ENCODE measurements around the gene GM2A.

GM2A gene

DNA sequence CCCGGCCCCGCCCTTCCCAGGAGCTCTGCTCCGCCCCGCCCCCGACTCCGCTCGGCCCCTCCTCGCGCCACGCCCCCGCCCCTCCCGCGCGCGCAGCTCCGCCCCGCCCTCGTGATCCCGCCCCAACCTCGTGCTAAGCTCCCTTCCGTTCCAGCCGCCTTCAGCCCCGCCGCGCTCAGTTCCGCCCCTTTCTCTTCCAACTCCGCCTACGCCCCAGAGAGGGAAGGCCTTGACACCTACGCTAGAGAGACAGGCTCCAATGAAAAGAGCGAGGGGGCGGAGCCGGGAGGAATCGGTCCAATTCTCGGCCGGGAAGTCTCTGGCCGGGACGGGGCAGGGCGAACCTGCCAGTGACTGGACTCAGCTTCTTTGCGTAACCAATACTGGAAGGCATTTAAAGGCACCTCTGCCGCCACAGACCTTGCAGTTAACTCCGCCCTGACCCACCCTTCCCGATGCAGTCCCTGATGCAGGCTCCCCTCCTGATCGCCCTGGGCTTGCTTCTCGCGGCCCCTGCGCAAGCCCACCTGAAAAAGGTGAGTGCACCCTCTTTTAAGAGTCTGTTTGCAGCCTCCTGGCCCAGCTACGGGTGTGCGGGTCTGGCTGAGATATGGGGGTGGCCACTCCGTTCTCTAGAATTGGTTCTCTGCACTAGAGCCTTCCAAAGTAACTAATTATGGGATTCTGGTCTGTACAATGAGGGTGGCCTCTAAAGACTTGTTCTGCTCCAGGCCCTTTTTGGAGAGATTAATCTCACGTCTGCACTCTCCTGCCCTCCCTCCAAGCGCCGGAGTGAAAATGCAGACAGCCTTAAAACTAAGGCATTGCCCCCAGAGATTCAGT is at the start of gene GM2A:
GM2A (plus strand) TSS at position 424 of the 843 bp plus-strand sequence; CDS start at position 456, 32 bp downstream.
- Histone ChIP-seq H3K4me1 (ENCODE audit: control insufficient read depth in 1 of 2, insufficient read depth in 2 of 2, low read length in 2 of 2) (peaks cover 6 to 19% of the 10 kb centered on the region in 2 donors), H3K4me3 (ENCODE audit: low read depth in 1 of 2, low read length in 2 of 2) (peak within 1 kb of the TSS; percentile 70 to 81), H3K36me3 (ENCODE audit: control insufficient read depth in 1 of 2, insufficient read depth in 2 of 2, low read length in 2 of 2) (no peaks in the 10 kb centered on the region), H3K27ac (ENCODE audit: low read length) (peak within 1 kb of the TSS; percentile 70), H3K27me3 (ENCODE audit: low read depth, low read length) (no peaks in the 10 kb centered on the region), H3K9me3 (ENCODE audit: control insufficient read depth in 1 of 2, low read length in 2 of 2) (no peaks in the 10 kb centered on the region)

DNA sequence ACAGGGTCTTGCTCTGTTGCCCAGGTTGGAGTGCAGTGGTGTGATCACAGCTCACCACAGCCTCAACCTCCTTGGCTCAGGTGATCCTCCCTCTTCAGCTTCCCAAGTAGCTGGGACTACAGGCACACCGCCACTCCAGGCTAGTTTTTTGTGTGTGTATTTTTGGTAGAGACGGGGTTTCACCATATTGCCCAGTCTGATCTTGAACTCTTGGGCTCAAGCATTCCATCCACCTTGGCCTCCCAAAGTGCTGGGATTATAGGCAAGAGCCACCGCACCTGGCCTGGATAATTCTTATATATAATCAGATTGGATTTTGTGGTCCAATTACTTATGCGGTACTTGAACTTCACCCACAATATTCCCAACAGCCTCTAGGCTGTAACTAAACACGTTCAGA is 48.9 kb upstream of the GM2A start:
- Histone ChIP-seq H3K4me3 (ENCODE audit: low read depth in 1 of 2, low read length in 2 of 2) (no peak overlapping the region), H3K9me3 (ENCODE audit: control insufficient read depth in 1 of 2, low read length in 2 of 2) (no peaks in the 10 kb centered on the region), H3K4me1 (ENCODE audit: control insufficient read depth in 1 of 2, insufficient read depth in 2 of 2, low read length in 2 of 2) (peaks cover 4 to 8% of the 10 kb centered on the region in 2 donors), H3K27me3 (ENCODE audit: low read depth, low read length) (no peaks in the 10 kb centered on the region), H3K36me3 (ENCODE audit: control insufficient read depth in 1 of 2, insufficient read depth in 2 of 2, low read length in 2 of 2) (peaks cover 16 to 21% of the 10 kb centered on the region in 2 donors), H3K27ac (ENCODE audit: low read length) (no peak overlapping the region)

DNA sequence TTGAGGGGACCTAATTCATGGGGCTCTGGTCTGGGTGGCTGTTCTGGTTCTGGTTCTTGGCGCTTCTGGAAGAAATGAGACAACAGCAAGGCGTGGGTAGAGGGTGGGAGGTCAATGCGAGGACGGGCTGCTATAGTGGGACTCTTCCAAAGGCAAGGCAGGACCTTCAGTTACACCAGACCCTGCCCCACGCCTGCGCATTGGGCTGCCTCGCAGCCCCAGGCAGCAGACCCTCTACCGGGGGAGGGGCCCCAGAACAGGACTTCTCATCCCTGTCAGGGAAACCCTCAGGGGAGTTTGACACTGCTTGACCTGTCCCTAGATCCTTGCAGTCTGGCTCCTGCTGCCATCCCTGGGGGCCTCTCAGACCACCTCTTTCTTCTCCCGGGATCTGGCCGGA is 47.6 kb upstream of the GM2A start:
- Histone ChIP-seq H3K27ac (ENCODE audit: low read length) (no peak overlapping the region), H3K36me3 (ENCODE audit: control insufficient read depth in 1 of 2, insufficient read depth in 2 of 2, low read length in 2 of 2) (peaks cover 7 to 12% of the 10 kb centered on the region in 2 donors), H3K4me1 (ENCODE audit: control insufficient read depth in 1 of 2, insufficient read depth in 2 of 2, low read length in 2 of 2) (peaks cover 4 to 15% of the 10 kb centered on the region in 2 donors), H3K27me3 (ENCODE audit: low read depth, low read length) (no peaks in the 10 kb centered on the region), H3K9me3 (ENCODE audit: control insufficient read depth in 1 of 2, low read length in 2 of 2) (no peaks in the 10 kb centered on the region), H3K4me3 (ENCODE audit: low read depth in 1 of 2, low read length in 2 of 2) (no peak overlapping the region)

DNA sequence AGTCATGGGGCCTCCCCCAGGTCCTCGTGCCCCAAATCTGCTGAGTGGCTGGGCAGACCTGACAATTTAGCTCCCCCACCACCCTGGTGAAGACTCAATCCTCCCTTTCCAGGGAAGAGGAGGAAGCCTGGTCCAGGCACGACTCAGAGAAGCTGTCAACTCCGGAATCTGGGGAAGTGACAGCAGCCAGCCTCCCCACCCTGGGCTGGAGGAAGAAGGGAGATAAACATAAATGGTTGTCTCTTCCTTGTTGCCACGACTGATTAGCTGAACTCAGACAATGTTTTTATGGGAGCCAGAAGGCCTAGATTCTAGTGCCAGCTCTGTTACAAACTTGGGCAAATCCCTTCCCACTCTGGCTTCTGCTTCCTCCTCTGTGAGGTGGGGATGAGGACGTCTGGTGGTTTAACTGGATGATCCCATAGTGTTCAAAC is 44.5 kb upstream of the GM2A start:
- peaks cover 2 to 20% of the 10 kb centered on the region in 2 donors for H3K4me1 ChIP-seq (ENCODE audit: control insufficient read depth in 1 of 2, insufficient read depth in 2 of 2, low read length in 2 of 2)
- no peaks in the 10 kb centered on the region for H3K9me3 ChIP-seq (ENCODE audit: control insufficient read depth in 1 of 2, low read length in 2 of 2)
- H3K27ac ChIP-seq (ENCODE audit: low read length), result peak overlapping the region; percentile 68
- no peaks in the 10 kb centered on the region for H3K36me3 ChIP-seq (ENCODE audit: control insufficient read depth in 1 of 2, insufficient read depth in 2 of 2, low read length in 2 of 2)
- H3K27me3 ChIP-seq (ENCODE audit: low read depth, low read length), result no peaks in the 10 kb centered on the region
- no peak overlapping the region for H3K4me3 ChIP-seq (ENCODE audit: low read depth in 1 of 2, low read length in 2 of 2)

DNA sequence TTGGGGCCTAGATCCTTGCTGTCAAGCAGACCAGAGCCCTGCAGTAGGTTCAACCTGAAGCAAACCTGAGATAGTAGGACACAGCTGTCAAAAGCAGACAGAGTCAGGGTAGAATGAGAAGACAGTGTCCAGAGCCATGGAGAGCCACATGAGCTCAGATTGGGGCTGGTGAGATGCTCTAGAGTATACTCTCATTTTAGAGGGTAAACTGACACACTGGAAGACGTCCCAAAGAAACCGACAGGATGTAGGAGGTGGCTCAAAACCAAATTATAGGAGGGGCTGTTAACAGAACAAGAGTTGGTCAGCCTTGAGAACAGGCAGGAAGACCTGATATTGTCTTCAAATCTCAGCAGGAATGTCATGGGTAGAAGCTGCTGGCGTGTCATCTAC is 40.6 kb upstream of the GM2A start:
- H3K4me1 ChIP-seq (ENCODE audit: control insufficient read depth in 1 of 2, insufficient read depth in 2 of 2, low read length in 2 of 2), result peaks cover 27 to 50% of the 10 kb centered on the region in 2 donors

DNA sequence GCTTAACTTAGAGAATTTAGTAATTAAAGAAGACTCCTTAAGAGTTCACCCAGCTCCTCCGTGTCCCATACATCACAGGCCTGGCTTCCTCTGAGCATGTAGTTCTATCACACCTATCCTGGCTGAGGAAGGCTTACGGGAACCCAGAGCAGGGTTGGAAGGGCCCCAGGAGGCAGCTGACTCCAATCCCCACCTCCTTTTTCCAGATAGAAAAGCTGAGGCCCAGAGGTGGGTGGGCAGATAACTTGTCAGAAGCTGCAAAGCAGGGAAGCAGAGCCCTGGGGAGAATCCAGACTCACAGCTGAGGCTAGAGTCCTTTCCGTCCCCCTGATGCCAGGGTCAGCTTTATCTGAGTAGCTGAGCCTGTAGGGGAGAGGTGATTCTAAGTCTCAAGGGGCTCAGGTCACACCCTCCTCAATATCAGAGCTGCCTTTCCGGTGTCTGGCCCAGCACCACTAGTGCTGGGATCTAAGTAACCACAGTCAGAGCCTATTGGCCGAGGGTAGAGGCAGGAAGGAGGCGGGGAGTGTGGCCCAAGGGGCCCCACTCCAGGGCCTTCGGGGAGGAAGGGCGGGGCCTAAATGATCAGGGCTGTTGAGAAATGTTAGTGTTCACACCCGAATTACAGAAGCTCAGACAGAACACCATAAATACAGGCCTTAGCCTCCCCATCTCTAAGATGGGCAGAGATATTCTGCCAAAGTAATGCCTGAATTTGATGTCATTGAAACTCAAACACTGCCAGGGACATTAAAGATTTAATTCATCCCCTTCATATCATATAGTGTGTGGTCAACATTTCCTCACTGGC is 39.0 kb upstream of the GM2A start:
- H3K36me3 ChIP-seq (ENCODE audit: control insufficient read depth in 1 of 2, insufficient read depth in 2 of 2, low read length in 2 of 2), result peaks cover 0 to 3% of the 10 kb centered on the region in 2 donors
- peak overlapping the region; percentile 12 to 18 for H3K4me3 ChIP-seq (ENCODE audit: low read depth in 1 of 2, low read length in 2 of 2)
- peak overlapping the region; percentile 81 for H3K27ac ChIP-seq (ENCODE audit: low read length)
- H3K9me3 ChIP-seq (ENCODE audit: control insufficient read depth in 1 of 2, low read length in 2 of 2), result no peaks in the 10 kb centered on the region
- peaks cover 35 to 57% of the 10 kb centered on the region in 2 donors for H3K4me1 ChIP-seq (ENCODE audit: control insufficient read depth in 1 of 2, insufficient read depth in 2 of 2, low read length in 2 of 2)
- H3K27me3 ChIP-seq (ENCODE audit: low read depth, low read length), result no peaks in the 10 kb centered on the region

More for the DNA sequence above, 40.6 kb upstream of the GM2A start:
- Histone ChIP-seq H3K4me3 (ENCODE audit: low read depth in 1 of 2, low read length in 2 of 2) (no peak overlapping the region), H3K36me3 (ENCODE audit: control insufficient read depth in 1 of 2, insufficient read depth in 2 of 2, low read length in 2 of 2) (no peaks in the 10 kb centered on the region), H3K27ac (ENCODE audit: low read length) (peak overlapping the region; percentile 46), H3K27me3 (ENCODE audit: low read depth, low read length) (no peaks in the 10 kb centered on the region), H3K9me3 (ENCODE audit: control insufficient read depth in 1 of 2, low read length in 2 of 2) (no peaks in the 10 kb centered on the region)

DNA sequence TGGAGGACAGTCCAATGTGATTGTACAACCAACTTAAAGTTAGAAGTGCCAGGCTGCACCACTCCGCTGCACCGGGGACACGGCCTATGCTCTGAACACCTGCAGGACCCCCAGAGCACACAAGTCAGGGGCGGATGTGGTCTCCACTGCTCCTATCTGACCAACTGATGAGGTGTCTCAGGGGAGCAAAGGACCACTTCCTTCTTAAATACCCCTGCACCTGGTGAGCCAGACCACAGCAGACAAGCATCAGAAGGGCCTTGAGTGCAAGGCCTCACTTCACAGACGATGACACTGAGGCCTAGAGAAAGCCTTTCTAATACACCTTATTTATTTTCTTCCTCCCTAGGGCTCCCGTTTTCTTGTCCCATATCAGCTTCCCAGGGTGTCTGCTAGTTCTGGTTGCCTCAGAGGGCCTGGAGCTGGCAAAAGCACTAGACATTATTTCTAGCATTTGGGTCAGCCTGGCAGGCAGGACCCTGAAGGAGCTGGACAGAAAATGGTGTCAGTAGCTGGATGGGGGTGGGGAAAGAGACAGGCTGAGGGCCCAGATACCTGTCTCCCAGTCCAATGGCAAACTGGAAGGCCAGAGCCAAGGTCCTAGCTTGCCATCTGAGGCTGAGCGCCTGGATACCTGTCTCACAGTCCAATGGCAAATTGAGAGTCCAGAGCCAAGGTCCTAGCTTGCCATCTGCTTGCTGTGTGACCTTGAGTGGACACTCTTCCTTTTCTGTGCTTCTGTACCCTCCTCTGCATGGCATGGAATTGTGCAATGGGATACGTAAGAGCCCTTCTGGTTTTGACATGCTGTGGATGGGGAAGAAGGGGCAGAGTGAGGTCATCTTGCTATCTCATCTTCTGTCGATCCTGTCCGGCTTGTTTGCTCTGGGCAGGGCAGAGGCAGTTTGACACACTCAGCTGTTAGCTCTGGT is 38.1 kb upstream of the GM2A start:
- H3K36me3 ChIP-seq (ENCODE audit: control insufficient read depth in 1 of 2, insufficient read depth in 2 of 2, low read length in 2 of 2), result peaks cover 0 to 3% of the 10 kb centered on the region in 2 donors
- peak overlapping the region; percentile 1 to 11 for H3K4me3 ChIP-seq (ENCODE audit: low read depth in 1 of 2, low read length in 2 of 2)
- peaks cover 35 to 59% of the 10 kb centered on the region in 2 donors for H3K4me1 ChIP-seq (ENCODE audit: control insufficient read depth in 1 of 2, insufficient read depth in 2 of 2, low read length in 2 of 2)
- no peaks in the 10 kb centered on the region for H3K27me3 ChIP-seq (ENCODE audit: low read depth, low read length)
- H3K27ac ChIP-seq (ENCODE audit: low read length), result peak overlapping the region; percentile 81
- no peaks in the 10 kb centered on the region for H3K9me3 ChIP-seq (ENCODE audit: control insufficient read depth in 1 of 2, low read length in 2 of 2)

DNA sequence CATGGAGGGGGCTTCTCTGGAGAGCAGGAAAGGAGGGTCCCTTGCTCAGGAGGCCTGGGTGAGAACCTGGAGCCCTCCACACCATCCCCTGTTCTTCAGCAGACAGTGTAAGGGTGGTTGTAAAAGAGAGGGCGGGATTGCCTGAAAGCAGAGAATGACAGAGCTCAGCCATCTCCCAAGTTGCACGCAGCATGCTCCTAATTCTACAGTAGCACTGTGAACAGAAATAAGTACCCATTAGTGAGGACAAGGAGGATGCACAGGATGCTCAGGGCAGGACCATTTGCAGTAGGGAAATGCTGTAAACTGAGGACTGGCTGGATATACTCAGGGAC is 37.5 kb upstream of the GM2A start:
- Histone ChIP-seq H3K36me3 (ENCODE audit: control insufficient read depth in 1 of 2, insufficient read depth in 2 of 2, low read length in 2 of 2) (peaks cover 0 to 3% of the 10 kb centered on the region in 2 donors), H3K27me3 (ENCODE audit: low read depth, low read length) (no peaks in the 10 kb centered on the region), H3K9me3 (ENCODE audit: control insufficient read depth in 1 of 2, low read length in 2 of 2) (no peaks in the 10 kb centered on the region), H3K4me1 (ENCODE audit: control insufficient read depth in 1 of 2, insufficient read depth in 2 of 2, low read length in 2 of 2) (peaks cover 35 to 66% of the 10 kb centered on the region in 2 donors), H3K27ac (ENCODE audit: low read length) (peak overlapping the region; percentile 46), H3K4me3 (ENCODE audit: low read depth in 1 of 2, low read length in 2 of 2) (no peak overlapping the region)

DNA sequence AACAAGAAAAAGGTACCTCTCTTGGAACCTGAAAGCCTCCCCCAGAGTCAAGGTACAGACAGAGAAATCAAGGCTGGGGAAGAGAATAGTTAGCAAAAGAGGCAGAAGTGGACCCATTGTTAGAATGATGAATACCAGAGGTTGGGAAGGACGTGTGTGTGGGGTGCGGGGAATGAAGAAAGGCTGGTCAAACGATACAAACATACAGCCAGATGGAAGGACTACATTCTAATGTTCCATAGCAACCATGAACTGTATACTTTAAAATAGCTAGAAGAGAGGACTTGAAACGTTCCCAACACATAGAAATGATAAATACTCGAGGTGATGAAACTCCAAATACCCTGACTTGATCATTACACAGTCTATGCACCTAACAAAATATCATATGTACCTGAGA is 36.2 kb upstream of the GM2A start:
- H3K27ac ChIP-seq (ENCODE audit: low read length), result peak overlapping the region; percentile 23
- no peak overlapping the region for H3K4me3 ChIP-seq (ENCODE audit: low read depth in 1 of 2, low read length in 2 of 2)
- no peaks in the 10 kb centered on the region for H3K27me3 ChIP-seq (ENCODE audit: low read depth, low read length)
- H3K36me3 ChIP-seq (ENCODE audit: control insufficient read depth in 1 of 2, insufficient read depth in 2 of 2, low read length in 2 of 2), result peaks cover 0 to 3% of the 10 kb centered on the region in 2 donors
- H3K9me3 ChIP-seq (ENCODE audit: control insufficient read depth in 1 of 2, low read length in 2 of 2), result no peaks in the 10 kb centered on the region
- peaks cover 42 to 78% of the 10 kb centered on the region in 2 donors for H3K4me1 ChIP-seq (ENCODE audit: control insufficient read depth in 1 of 2, insufficient read depth in 2 of 2, low read length in 2 of 2)

DNA sequence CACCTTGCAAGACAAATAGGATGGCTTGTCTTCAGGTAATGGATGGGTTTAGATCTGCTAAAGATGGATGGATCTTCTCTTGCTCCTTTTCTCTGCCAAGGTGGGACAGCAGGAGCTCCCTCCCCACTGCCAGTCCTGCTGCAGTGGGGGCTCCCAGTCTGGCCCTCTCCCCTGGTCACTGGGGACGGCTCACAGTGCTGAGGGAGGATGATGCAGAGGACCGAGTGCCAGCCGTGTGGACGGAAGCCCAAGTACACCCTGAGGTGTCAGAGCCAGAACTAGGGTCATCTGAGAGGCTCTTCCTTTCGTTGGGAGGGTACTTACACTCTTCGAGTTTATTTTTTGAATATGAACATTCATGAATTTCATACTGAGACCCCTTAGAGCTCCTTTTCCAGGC is 34.8 kb upstream of the GM2A start:
- Histone ChIP-seq H3K36me3 (ENCODE audit: control insufficient read depth in 1 of 2, insufficient read depth in 2 of 2, low read length in 2 of 2) (peaks cover 0 to 3% of the 10 kb centered on the region in 2 donors), H3K4me1 (ENCODE audit: control insufficient read depth in 1 of 2, insufficient read depth in 2 of 2, low read length in 2 of 2) (peaks cover 50 to 87% of the 10 kb centered on the region in 2 donors), H3K27ac (ENCODE audit: low read length) (peak overlapping the region; percentile 65), H3K9me3 (ENCODE audit: control insufficient read depth in 1 of 2, low read length in 2 of 2) (no peaks in the 10 kb centered on the region), H3K4me3 (ENCODE audit: low read depth in 1 of 2, low read length in 2 of 2) (no peak overlapping the region), H3K27me3 (ENCODE audit: low read depth, low read length) (no peaks in the 10 kb centered on the region)

All from muscle layer of duodenum (tissue), 2 donors.